GM12874 (cell line): Measurements from ENCODE around the gene ADGRL2.

Source experiments
- CTCF ChIP-seq: IDR thresholded peaks from 2 replicates; pipeline ENCODE4 v1.5.1; 2011; ENCODE audit warnings: low read depth, mild to moderate bottlenecking, control low read depth, low read length, moderate library complexity; ENCODE audit not compliant: insufficient read depth

The ADGRL2 gene

GRCh38 chr1:81948495-81948894 is 147.8 kb downstream of the ADGRL2 start:
- TF ChIP-seq CTCF: no peak

GRCh38 chr1:81949421-81949820 is 148.7 kb downstream of the ADGRL2 start:
- TF ChIP-seq CTCF: no peak

- TF ChIP-seq CTCF: no peak
Observed at GRCh38 chr1:81950037-81950436, 149.3 kb downstream of the ADGRL2 start.

GRCh38 chr1:81950591-81951244 is 150.0 kb downstream of the ADGRL2 start:
- TF ChIP-seq CTCF: no peak

- no peak for TF ChIP-seq CTCF
Observed at GRCh38 chr1:81954534-81955020, 153.8 kb downstream of the ADGRL2 start.

GRCh38 chr1:81967951-81968350 is 167.2 kb downstream of the ADGRL2 start:
- TF ChIP-seq CTCF: no peak

- no peak for TF ChIP-seq CTCF
Observed at GRCh38 chr1:81970416-81970815, 169.7 kb downstream of the ADGRL2 start.
